CD4-positive, alpha-beta T cell treated with Interleukin-15 for 1 hour (primary cell): ENCODE measurements around the gene TIMM10B.

Experiments
- DNase-seq: peaks from one replicate; pipeline ENCODE4 v3.0.0-alpha.2; 2020

The TIMM10B gene, protein sequence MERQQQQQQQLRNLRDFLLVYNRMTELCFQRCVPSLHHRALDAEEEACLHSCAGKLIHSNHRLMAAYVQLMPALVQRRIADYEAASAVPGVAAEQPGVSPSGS

DNA sequence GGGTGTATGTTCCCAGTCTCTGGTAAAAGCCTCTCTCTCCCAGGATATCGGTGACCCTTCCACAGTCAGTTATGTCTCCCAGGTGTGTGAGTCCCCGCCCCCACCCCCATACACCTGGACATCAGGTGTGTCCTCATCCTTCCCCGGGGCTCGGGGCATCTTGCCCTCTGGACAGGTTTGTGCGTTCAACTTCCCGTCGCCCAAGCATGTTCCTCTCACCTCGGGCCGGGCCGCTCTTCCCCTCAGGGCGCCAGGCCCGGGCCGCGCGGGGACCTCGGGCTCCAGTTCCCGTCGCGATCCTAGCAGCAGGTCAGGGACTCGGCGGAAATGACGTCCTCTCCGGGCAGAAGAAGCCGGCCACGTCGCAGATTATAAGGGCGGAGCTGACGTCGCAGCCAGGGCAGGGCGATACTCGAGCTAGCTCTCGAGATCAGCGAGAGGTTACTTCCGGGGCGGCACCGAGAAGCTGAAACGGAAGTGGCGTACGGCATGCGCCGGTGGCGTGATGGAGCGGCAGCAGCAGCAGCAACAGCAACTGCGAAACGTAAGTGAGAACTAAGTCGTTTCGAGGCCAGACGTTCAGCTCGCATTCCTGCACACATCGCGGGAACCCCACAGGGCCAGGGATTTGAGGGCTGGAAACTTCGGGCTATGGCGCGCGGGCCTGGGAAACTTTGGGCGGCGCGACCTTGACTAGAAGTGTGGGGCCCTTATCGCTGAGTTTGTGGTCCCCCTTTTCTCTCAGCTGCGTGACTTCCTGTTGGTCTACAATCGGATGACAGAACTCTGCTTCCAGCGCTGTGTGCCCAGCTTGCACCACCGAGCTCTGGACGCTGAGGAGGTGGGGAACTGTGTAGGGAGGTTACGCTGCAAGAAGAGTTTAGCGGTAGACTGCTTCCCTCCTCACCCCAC, at the start of gene TIMM10B, which contains the start of gene ARFIP2:
Gene TIMM10B, plus strand, starts transcription at position 490 of the 912 bp plus-strand sequence. Its CDS starts 16 bp downstream, at position 506.
Gene ARFIP2, minus strand, starts transcription at position 320 of the 912 bp plus-strand sequence. CDS start 910 bp downstream, outside the sequence.
- DNase-seq: peak; percentile 98

DNA sequence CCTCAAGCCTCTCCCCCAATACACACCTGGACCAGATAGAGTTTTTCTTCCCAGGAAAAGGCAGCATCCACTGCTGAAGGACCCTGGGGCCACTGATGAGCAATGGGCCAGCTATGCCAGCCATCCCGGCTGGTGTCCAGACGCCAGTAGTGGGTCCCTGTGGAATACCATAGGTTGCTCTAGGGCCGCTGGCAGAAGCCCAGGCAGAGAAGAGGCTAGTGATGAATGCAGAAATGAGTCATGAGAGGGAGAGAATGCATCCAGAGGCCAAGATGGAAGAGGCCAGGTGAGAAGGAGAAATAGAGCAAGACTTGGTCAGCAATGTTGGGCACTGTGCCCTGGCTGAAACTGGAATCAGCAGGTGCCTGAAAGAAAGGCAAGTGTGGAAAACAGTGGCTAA, 49.4 kb upstream of the TIMM10B start:
- no peak for DNase-seq

DNA sequence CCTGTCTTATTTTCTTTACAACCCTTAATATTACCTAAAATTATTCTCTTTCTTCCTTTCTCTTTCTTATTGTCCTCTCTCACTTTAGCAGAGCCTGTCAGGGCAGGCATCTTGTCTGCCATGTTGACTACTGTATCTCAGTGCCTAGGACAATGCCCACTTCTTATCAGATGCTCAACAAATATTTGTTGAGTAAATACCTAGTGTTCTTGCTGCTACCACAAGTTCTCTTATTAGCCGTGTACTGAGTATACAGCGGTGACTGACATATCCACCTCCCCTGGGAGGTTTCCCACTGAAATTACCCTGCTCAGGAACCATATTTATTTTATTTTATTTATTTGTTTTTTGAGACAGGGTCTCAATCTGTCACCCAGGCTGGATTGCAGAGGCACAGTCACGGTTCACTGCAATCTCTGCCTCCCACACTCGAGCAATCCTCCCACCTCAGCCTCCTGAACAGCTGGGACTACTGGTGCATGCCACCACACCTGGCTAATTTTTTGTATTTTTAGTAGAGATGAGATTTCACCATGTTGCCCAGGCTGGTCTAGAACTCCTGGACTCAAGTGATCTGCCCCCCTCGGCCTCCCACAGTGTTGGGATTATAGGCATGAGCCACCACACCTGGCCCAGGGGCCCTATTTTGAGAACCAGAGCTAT, 47.2 kb upstream of the TIMM10B start:
- no peak for DNase-seq

DNA sequence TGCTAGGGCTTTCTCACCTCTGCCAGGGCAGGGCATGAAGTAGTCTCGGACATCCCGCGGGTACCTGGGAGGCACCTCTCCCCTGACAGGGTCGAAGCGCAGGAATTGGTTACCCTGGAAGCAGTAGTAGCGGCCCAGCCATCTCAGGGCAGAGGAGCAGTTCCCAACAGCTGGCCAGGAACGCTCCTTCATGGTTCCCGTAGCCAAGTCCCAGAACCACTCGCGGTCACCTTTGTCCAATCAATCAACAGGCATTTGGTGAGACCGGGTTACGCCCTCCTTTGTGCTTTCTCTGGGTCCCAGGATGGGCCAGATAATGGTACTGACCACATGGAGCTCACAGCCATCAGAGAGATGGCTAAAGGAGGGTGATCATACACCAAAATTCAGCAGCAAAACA, 43.9 kb upstream of the TIMM10B start:
- DNase-seq: no peak

DNA sequence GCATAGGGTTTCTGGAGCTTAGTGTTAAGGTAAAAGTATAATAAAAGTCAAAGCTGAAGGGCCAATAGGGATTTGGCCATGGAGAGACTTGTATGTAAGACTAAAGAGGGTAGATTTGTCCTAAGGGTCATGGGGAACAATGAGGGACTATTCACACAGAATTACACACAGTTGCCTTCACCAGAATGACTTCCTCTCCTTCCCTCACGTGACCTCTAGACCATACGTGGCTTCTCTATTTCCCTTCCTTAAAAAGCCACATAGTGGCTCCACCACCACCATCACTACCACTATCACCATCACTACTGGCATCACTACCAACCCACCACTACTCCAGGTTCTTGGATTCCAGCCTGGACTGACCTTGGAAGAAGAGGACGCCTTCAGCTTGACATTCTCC, 43.3 kb upstream of the TIMM10B start:
- no peak for DNase-seq

DNA sequence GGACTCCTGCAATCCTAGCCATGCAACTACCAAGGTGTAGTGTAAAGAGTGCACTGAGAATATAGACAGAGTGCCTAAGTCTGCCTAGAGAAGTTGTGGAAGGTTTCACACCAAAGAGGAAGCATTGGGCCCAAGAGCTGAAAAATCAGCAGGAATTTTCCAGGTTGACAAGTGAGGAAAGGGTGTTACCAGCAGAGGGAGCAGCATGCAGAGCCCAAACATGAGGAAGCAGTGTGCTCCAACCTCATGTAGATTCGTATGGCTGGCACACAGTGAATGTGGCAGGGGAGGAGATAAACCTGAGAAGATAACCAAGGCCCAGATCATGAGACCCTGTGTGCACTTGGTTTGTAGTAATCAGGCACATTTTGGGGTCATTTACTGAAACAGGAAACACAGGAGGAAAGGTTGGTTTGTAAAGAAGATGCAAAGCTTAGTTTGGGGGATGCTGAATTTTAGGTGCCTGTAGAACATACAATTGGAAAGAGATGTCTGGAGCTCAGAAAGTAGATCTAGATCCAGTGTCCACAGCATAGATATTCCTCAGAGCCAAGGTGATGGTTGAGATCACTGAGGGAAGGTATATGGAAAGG, 42.2 kb upstream of the TIMM10B start:
- peak; percentile 40 for DNase-seq

DNA sequence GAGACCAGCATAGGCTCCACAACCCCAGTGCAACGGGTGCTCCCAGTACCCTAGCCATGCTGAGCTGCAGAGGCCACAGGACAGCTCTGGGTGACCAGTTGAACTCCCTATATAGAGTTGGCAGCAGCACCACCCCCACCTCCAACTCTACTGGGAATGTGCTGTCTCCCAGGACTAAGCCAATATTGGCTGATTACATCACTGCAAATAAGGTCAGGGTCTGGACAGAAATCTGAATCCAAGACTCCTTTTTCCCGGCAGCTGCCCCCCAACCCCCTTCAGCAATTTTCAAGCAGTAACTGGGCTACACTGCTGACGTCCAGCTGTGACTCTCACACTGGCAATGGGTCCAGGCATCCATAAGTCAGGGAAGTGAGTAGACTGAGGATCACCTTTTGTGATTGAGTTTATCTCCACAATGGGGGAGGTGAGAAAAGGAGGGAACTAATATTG, 40.4 kb upstream of the TIMM10B start, which contains the start of gene HPX:
Gene HPX, minus strand, starts transcription at position 82 of the 453 bp plus-strand sequence. Its CDS starts 24 bp downstream, at position 58.
- no peak for DNase-seq

DNA sequence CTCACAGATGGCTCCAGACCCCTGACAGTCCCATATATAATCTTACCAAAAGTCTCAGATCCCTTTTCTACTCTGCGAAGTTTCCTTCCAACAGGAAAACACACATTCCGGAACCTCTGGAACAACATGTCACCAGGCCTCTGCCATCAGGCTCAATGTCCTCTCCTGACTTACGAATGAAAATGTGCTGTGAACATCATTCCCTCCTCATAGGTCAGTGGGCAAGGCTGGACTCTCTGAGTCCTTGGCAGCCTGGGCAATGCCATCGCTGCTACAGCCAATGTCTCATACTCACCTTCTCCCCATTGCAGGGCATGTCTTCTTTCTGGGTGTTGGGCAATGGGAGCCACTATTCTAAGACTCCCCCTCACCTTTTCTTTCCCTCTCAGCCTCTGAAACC, 38.9 kb upstream of the TIMM10B start:
- DNase-seq: no peak

DNA sequence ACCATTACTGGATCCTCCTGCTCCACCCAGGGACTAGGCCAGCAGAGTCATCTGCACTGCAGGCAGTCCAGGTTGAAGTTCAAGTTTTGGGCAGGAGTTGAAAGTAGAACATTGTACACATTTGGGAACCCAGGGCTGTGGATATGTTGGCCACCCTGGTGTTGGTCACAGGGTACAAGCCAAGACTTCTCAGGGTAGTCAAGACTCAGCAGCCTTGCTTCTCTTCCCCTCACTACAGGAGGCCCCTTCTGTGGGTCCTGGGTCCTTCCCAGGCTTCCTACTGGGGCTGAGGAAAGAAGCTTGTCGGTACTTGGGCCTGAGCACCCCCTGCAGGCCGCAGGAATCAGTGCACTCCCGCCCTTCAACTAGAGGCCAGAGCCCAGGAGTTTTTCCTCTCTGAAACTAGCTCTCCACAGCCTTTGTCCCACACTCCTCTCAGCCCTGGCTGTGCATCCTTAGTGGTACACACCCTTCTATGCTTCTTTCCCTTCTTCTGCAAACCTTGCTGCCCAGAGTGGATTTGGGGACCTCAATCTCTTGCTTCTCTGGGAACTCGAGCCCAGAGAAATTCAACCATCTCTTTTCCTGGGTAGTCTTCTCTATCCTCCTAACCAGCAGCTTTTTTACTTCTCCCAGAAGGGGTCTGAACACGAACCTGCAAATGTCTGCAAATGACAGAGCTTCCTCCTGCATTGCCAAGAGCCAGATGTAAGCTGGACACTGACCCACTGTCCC, 37.9 kb upstream of the TIMM10B start:
- DNase-seq: peak; percentile 60

DNA sequence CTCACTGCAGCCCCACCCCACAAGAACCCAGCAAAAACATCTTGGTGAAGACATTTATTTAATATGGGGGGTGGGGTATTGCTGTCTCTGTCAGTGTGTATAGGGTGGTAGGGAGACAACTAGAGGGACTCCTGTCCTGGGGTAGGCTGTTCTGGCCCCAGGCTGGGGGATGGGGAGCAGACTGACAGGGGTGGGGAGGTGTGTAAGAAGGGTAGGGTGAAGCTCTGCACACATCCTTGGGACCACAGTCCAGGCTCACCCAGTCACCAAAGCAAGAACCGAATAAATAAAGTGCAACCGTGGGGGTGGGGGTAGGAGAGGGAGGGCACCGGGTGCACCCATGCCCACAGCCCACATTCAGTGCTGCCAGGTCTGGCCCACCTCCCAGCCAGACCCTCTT, 32.7 kb upstream of the TIMM10B start:
- no peak for DNase-seq

DNA sequence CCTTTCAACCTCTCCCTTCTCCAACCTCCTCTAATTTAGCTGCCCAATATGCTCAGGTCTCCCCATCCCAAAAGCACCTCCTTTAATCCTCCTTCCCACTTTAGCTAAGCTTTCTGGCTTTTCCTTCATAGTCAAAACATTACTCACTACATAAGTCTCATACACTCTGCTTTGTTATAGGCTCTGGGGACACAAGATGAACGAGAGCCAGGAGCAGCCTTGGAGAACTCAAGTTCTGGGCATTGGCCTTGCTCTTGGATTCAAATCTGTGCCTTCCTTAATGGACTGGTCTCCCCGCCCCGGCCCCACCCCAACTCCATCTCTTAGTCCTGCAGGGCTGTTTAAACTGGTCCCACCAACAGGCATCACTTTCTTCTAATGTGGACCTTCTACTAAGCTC, 29.1 kb upstream of the TIMM10B start:
- DNase-seq: no peak

DNA sequence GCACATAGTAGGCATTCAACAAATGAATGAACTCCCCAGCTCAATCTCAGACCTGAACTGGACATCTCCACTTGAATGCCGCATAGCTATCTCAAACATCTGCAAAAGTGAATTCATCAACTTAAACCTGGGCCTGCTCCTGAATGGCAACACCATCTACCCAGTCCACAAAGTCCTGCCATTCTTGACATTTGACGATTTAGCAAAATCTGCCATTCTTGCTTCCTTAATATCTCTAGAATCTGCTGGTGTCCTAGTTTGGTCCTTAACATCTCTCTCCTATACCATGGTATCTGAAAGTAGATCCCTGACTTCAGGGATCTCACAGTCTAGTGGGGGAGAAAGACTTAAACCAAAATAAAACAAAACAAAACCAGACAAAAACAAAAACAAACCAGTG, 28.1 kb upstream of the TIMM10B start:
- DNase-seq: no peak

DNA sequence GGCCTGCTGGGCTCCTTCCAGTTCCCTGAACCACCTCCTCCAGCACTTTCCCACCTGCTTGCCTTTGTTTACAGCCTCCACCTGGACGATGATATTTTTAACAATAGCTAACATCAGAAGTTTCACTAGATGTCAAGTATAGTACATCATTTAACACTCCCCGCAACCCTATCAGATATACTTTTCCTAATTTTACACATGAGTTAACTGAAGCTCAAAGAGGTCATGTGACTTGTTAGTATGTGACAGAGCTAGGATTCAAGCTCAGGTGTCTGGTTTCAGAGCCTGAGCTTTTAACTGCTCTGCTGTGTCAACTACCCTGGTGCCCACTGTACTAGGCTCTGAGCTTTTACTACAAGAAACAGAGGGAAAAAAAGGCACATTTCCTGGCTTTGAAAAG, 26.2 kb upstream of the TIMM10B start:
- no peak for DNase-seq

DNA sequence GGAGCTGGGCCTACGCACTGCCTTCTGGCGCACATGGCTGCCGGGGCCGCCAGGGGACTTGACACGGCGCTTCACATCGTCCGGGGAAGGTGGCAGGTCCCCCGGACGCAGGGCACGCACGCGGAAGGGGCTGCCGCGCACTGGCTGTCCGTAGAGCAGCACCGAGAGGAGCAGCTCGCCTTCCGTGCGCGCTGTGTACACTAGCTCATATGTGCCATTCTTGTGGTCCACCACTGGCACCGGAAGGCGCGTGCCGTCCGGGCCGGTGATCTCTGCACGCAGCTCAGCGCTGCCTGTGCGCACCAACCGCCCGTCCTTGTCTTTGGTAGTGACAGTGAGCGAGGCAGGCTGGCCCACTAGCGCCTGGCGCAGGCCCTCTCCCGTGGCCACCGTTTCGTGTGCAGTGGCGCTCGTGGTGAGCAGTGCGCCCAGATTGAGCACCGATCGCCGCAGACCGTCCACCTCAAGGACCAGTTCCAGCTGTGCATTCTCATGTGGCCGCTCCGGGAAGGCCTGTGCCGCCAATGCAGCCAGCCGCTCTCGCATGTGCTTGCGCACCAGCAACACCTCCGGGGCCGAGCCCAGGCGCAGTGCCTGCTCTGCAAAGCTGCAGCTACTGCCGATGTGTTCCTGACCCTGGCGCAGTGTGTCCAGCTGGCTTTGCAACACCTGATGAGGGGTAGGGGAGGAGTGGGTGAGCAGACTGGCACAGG, 24.8 kb upstream of the TIMM10B start:
- no peak for DNase-seq

DNA sequence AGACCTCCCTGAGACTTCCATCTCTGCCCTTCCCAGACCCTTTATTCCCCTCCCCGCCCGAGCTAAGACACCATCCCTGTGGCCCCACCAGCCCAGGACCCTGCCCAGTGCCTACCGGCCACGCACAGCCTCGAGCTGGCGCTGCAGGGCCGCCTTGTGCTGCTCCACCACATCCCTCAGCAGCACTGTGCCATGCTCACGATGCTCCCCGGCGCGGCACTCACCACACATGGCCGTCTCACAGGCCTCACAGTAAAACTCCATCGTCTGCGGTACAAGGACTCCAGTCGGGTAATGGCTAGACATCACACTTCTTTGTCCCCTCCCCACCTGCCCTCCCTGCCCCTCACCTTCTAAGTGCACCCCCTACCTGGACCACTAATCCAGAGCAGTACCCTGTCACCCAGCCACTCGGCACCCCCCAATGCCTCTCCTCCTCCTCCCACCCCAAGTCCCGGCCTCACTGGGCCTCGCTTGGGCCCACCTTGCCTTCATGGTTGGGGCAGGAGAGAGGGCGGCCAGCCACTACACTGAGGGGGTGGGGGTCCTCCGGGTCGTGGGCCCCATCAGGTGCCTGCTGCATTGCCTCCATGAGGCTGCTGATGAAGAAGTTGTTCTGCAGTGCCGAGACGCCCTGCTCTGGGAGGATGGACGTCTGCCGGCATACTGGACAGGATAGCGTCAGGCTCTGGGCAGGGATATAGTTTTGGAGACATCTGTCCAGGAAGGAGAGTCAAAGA, 23.6 kb upstream of the TIMM10B start:
- DNase-seq: no peak

DNA sequence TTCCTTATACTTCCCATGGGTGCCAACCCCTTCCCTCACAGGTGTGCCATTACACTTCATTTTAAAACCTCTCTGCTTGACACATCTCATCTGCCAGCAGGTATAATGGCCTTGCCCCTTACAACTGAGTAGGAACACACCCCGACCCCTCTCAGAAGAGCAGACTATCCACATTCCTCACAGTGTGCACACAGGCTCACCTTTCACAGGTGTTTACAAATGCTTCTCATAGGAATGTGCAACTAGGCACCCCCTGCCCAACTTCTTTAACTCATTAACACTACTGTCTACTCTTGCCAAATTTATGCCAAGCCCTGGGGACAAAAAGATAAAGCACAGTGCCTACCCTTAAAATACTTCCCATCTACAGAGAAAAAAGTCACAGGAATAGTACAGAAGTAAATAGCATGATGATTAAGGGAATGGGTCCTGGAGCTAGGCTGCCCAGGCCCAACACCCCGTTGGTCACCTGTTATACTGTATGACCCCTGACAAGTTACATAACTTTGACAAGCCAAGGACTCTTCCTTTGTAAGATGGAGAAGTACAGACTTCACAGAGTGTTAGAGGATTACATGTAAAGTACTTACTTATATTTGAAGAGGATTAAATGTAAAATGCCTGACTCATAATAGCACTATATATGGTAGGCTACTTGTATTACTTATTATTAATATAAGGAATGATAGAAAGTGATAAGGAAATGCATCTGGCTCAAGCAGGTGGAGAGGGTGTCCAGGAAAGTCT, 22.8 kb upstream of the TIMM10B start:
- no peak for DNase-seq

DNA sequence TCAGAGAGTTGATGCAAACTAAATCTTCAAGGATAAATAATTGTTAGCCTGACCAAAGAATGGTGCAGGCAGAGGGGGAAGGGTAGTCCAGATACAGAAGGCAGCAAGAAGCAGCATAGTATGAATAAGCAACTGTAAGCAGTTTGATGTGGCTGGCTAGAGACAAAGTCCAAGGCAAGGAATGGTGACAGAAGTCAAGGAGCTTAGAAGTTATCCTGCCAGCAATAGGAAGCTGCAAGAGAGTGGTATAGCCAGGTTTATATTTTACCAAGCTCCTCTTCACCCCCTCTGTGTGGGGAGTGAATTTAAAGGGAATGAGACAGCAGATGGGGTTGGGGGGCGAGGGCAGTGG, 22.2 kb upstream of the TIMM10B start:
- no peak for DNase-seq

DNA sequence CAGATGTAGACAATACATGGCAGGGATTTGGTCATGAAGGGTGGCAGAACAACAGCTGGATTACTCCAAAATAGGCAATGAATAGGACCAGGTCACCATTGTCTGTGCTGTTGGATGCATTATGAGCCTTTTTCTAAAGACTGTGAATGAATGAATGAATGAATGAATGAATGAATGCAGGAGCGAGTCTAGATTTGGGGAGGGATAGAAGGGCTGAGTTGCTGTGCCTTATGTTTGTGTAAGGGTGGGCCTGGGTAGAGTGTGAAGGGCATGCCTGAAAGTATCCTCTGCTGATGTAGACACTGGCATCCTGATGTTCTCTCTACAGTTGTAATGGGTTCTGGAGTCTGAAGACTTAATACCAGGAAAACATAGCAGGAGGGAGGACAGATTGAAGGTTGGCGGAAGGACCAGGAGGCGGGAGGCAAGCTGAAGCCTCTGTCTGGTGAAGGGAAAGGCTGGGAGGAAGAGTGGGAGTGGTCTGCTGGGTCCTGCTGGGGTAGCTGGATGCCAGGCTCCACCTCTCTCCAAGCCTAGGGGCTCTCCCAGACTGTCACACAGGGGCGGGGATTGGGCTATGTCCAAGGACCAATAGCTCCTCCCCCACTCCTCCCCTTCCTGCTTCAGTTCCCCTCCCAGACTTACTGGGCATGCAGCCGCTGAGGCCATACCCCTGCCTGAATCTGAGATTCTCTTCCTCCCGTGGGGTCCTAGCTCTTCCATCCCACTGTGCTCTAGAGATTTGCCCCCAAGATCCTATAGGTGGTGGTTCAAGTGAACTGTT, 12.4 kb upstream of the TIMM10B start:
- peak; percentile 76 for DNase-seq

DNA sequence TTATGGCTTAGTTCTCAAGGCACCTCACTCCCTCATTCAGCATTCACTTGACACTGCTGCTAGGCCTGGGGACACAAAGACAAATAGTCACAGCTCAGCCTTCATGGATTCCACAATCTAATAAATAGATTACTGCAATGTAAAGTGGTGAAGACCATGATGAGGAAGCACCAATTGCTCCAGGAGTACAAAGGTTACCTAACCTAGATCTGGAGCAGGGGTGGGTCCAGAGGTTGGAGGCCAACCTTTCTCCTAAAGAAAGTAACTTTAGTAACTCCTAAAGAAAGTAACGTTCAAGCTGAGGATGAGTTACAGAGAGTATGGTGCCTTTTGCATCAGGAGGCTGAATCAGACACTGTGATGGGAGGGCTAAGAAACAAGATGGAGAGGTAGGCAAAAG, 11.7 kb upstream of the TIMM10B start:
- no peak for DNase-seq

DNA sequence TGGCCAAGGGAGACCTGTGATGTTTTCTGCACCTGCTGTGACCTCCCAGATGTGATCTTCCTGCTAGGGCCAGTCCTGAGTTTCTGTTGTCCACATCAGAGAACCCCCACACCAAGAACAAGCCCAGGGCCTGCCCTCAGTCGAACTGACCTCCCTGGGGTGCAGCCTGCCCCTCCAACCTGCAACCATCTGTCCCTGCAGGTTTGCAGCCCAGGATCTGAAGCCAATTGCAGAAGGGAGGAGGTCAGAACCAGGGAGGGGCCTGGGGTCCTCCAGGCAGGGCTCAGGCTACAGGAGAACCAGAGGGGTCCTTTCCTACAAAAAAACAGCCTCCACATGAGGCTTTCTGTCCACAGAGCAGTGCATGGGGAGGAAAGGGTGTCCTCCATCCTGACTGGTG, 8.4 kb upstream of the TIMM10B start:
- no peak for DNase-seq
